GM12878 (cell line): ENCODE measurements around the gene TPRKB. TPM values are rescaled to one million over a fixed set of nuclear protein-coding genes. Genes with fewer than 3 reads are reported as not detected.

ENCODE experiments used
- ATAC-seq: fragments of 200-7000 bp; cut with Tn5 transposase; 3 replicates; pipeline ENCODE4 v1.9.1; 2020; ENCODE audit warnings: mild to moderate bottlenecking, moderate library complexity
- BruUV-seq: library from RNA; stranded (reverse); fragments of 400-500 nt; replicated peaks from 2 replicates; lab custom pipeline; 2021; lab: Mats Ljungman, UMichigan
- CTCF ChIA-PET: fragments of 300-600 bp; sonication (Branson Sonifier 250); formaldehyde crosslinking; extraction: SDS; loops from one replicate; lab custom pipeline; 2021; ENCODE audit warnings: inconsistent platforms; lab: Yijun Ruan, JAX
- POLR2A ChIA-PET: fragments of 350-600 bp; formaldehyde crosslinking; extraction: SDS; loops from one replicate; lab custom pipeline; 2021; ENCODE audit warnings: inconsistent platforms; lab: Charles Lee
- RAD21 ChIA-PET: fragments of 300-600 bp; sonication (Branson Sonifier 250); formaldehyde crosslinking; loops from one replicate; lab custom pipeline; 2023; ENCODE audit warnings: antibody characterized with exemption; ENCODE audit not compliant: unreplicated experiment; lab: Charles Lee
- SMC1A ChIA-PET: fragments of 300-600 bp; sonication (Branson Sonifier 250); formaldehyde crosslinking; loops from one replicate; lab custom pipeline; 2023; ENCODE audit not compliant: unreplicated experiment, uncharacterized antibody; lab: Charles Lee
- DNase-seq: peaks from one replicate; pipeline ENCODE4 v3.0.0-alpha.2; 2011; ENCODE audit warnings: low read depth, low spot score
- FAIRE-seq: peaks from 3 replicates; lab custom pipeline; 2011; peaks lifted over from hg19 to GRCh38; lab: Jason Lieb, UNC
- H2AFZ ChIP-seq: 2 replicates; pipeline ENCODE4 v1.6.0; 2011; ENCODE audit warnings: low read depth, low read length, control low read depth; ENCODE audit not compliant: control insufficient read depth
- H3K27ac ChIP-seq: 2 replicates; pipeline ENCODE4 v1.5.1; 2011; ENCODE audit warnings: control low read depth; ENCODE audit not compliant: control insufficient read depth, insufficient read depth
- H3K27me3 ChIP-seq, 2 experiments: replicated peaks in 1 of 2; 2 replicates each; pipeline versions ENCODE4 v1.6.0 to v1.6.1; 2011; ENCODE audit warnings: low read length in 1 of 2; ENCODE audit not compliant: control insufficient read depth in 2 of 2, insufficient read depth in 2 of 2
- H3K36me3 ChIP-seq, 2 experiments: 2 replicates each; pipeline ENCODE4 v1.5.1; 2011; ENCODE audit warnings: low read length in 1 of 2; ENCODE audit not compliant: control insufficient read depth in 2 of 2, insufficient read depth in 2 of 2
- H3K4me1 ChIP-seq: 2 replicates; pipeline ENCODE4 v1.6.1; 2011; ENCODE audit warnings: mild to moderate bottlenecking, low read length, moderate library complexity, mixed read lengths; ENCODE audit not compliant: control insufficient read depth, insufficient read depth
- H3K4me2 ChIP-seq: 2 replicates; pipeline ENCODE4 v1.6.0; 2011; ENCODE audit warnings: control low read depth; ENCODE audit not compliant: control insufficient read depth, insufficient read depth
- H3K4me3 ChIP-seq: fragments of 200-600 bp; sonication (generic); 2 replicates; pipeline ENCODE4 v1.5.1; 2016
- H3K79me2 ChIP-seq: 2 replicates; pipeline ENCODE4 v1.6.0; 2011; ENCODE audit warnings: low read length; ENCODE audit not compliant: control insufficient read depth, insufficient read depth
- H3K9ac ChIP-seq: 2 replicates; pipeline ENCODE4 v1.8.0; 2011; ENCODE audit warnings: low read length, control low read depth, mixed read lengths; ENCODE audit not compliant: control insufficient read depth, insufficient read depth
- H3K9me3 ChIP-seq: replicated peaks from 3 replicates; pipeline ENCODE4 v1.5.1; 2011; ENCODE audit warnings: mild to moderate bottlenecking, low read length; ENCODE audit not compliant: control insufficient read depth, insufficient read depth
- H4K20me1 ChIP-seq: 2 replicates; pipeline ENCODE4 v1.6.0; 2011; ENCODE audit not compliant: control insufficient read depth, insufficient read depth
- CBX3 ChIP-seq: fragments of 200-600 bp; sonication (generic); IDR thresholded peaks from 2 replicates; pipeline ENCODE4 v1.6.1; 2016; ENCODE audit warnings: low read depth, borderline replicate concordance
- EED ChIP-seq: sonication (generic); IDR thresholded peaks from 2 replicates; pipeline ENCODE4 v1.6.1; 2016; ENCODE audit warnings: antibody characterized with exemption, low read depth
- ESRRA ChIP-seq: IDR thresholded peaks from 2 replicates; pipeline ENCODE4 v1.6.1; 2012; ENCODE audit warnings: mild to moderate bottlenecking, low read length, improper control_type of control experiment
- MTA3 ChIP-seq: IDR thresholded peaks from 2 replicates; pipeline ENCODE4 v1.6.1; 2012; ENCODE audit warnings: low read length, inconsistent platforms, borderline replicate concordance
- NBN ChIP-seq: fragments of 450-650 bp; IDR thresholded peaks from 2 replicates; pipeline ENCODE4 v1.6.1; 2016
- PAX5 ChIP-seq: IDR thresholded peaks from 2 replicates; pipeline ENCODE4 v1.6.1; 2011; ENCODE audit warnings: low read depth, low read length, borderline replicate concordance
- PML ChIP-seq: IDR thresholded peaks from 2 replicates; pipeline ENCODE4 v1.6.1; 2012; ENCODE audit warnings: low read length, inconsistent platforms
- POLR2AphosphoS2 ChIP-seq: IDR thresholded peaks from 2 replicates; pipeline ENCODE4 v1.6.1; 2011; ENCODE audit warnings: low read depth, mild to moderate bottlenecking, low read length, improper control_type of control experiment, moderate library complexity
- ZBED1 ChIP-seq: IDR thresholded peaks from 2 replicates; pipeline ENCODE4 v1.6.1; 2016; ENCODE audit warnings: borderline replicate concordance
- ZNF207 ChIP-seq: fragments of 450-650 bp; IDR thresholded peaks from 2 replicates; pipeline ENCODE4 v1.6.1; 2014; ENCODE audit warnings: antibody characterized with exemption, mild to moderate bottlenecking, borderline replicate concordance
- ZNF622 ChIP-seq: fragments of 450-650 bp; IDR thresholded peaks from 2 replicates; pipeline ENCODE4 v1.6.1; 2017; ENCODE audit warnings: mild to moderate bottlenecking, inconsistent platforms
- WGBS: methylation state at CpG from one replicate; pipeline ENCODE4 v1.1.6; 2016; ENCODE audit warnings: low lambda C conversion rate; ENCODE audit not compliant: insufficient replicate concordance, insufficient coverage; ENCODE audit errors: missing lambda C conversion rate; 5-methylcytosine and 5-hydroxymethylcytosine counted together
- in situ Hi-C: fragments of 300-500 bp; cut with MboI; formaldehyde crosslinking; loops from 9 replicates; pipeline ENCODE4 v1.14.3; 2018; ENCODE audit warnings: mixed read lengths
- intact Hi-C: fragments of 100-400 bp; cut with micrococcal nuclease; formaldehyde crosslinking; loops from one replicate; pipeline ENCODE4 v1.14.2; 2022; ENCODE audit not compliant: unreplicated experiment
- polyA plus RNA-seq, 11 experiments: library from polyadenylated mRNA; depleted of rRNA in 4 of 11; unstranded in 6 of 11; stranded (reverse) in 5 of 11; fragments of >200 nt; fragmentation: Nextera tagmentation in 4 of 11; fragmentation: Illumina TruSeq in 1 of 11; extraction: Ambion mirVana in 4 of 11; extraction: Trizol in 1 of 11; gene quantifications; 1 replicate in 1 of 11; 2 replicates in 10 of 11; pipeline versions ENCODE4 v1.2.1 to v1.2.3, GENCODE V29; 2011 to 2016; ENCODE audit warnings: inconsistent platforms in 2 of 11, missing spikeins in 2 of 11, low read depth in 1 of 11
- total RNA-seq, 4 experiments: library from RNA; depleted of rRNA in 3 of 4; stranded (reverse); fragments of >200 nt in 3 of 4; fragmentation: Illumina TruSeq in 1 of 4; extraction: Trizol in 1 of 4; gene quantifications; 2 replicates each; pipeline versions ENCODE4 v1.2.1 to v1.2.3, GENCODE V29; 2013 to 2021
- TF ChIP-seq, protein P1 (sequence below): fragments of 450-650 bp; IDR thresholded peaks from 2 replicates; pipeline ENCODE4 v1.6.1; 2017; ENCODE audit warnings: low read depth, mild to moderate bottlenecking, moderate library complexity

The TPRKB gene
- total and polyA plus RNA-seq, 10 of the 15 experiments (the other 5 are each of a cell fraction or from before 2014, with no cell fraction given) = 28.1 to 129 (median 67.2) TPM

DNA sequence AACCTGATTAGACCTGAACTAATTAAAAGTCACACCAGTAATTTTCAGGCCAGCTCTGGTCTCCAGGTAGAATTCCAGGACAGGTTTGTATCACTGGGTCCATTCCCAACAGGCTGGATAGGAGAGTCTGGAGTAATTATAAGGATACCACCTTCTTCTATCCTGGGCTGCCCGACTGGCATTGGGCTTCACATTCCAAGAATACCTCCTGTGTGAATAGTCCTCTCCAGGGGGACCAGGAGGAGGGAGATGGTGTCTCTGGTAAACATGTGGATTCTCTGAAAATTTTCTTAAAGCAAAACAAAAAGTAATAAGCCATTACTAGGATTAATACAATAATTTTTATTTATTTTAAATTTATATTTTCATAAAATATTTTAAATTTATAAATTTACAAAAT is 25.4 kb upstream of the TPRKB start (continued):
- TF ChIP-seq EED (no peak), CBX3 (no peak), ZNF622 (no peak), PAX5 (no peak), ESRRA (no peak), ZBED1 (no peak), ZNF207 (no peak), NBN (no peak), PML (no peak), POLR2AphosphoS2 (no peak)
- TF ChIP-seq, protein P1, sequence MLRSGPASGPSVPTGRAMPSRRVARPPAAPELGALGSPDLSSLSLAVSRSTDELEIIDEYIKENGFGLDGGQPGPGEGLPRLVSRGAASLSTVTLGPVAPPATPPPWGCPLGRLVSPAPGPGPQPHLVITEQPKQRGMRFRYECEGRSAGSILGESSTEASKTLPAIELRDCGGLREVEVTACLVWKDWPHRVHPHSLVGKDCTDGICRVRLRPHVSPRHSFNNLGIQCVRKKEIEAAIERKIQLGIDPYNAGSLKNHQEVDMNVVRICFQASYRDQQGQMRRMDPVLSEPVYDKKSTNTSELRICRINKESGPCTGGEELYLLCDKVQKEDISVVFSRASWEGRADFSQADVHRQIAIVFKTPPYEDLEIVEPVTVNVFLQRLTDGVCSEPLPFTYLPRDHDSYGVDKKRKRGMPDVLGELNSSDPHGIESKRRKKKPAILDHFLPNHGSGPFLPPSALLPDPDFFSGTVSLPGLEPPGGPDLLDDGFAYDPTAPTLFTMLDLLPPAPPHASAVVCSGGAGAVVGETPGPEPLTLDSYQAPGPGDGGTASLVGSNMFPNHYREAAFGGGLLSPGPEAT = no peak

DNA sequence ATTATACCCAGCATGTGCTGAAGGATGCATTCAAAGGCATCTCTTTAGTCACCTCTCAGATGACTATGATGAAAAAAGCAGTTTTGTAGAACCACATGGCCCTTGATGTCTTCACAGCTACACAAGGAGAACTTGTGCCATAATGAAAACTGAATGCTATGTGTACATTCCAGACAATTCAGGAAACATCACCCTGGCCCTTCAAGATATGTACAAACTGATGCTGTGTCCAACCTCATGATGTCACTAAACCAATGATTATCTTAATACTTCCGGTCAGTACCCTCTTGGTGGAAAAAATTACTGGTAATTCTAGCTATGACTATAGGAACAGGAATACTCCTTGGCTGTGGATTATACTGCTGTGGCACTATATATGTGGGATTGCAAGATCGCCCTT is 22.8 kb upstream of the TPRKB start:
- no peak for FAIRE-seq
- Histone ChIP-seq H3K4me1 (no peaks in the 10 kb centered on the region), H3K27me3 (no peaks in the 10 kb centered on the region), H3K4me3 (no peak overlapping the region), H3K79me2 (no peaks in the 10 kb centered on the region), H3K9me3 (no peaks in the 10 kb centered on the region), H3K4me2 (no peak overlapping the region), H3K27ac (no peak overlapping the region)
- no peak for DNase-seq
- ChIA-PET SMC1A (interaction anchor here (1.2 kb wide), 1 partner anchor 151 kb away, joined by 4 read pairs; no protein-coding TSS in a partner anchor), RAD21 (no interaction called here)
- WGBS = 84% methylated on average over 2 of the region's 2 CpGs
- TF ChIP-seq MTA3 = no peak
- TF ChIP-seq, all 136 proteins: peak for 0
- BruUV-seq = no TSS peak
- intact Hi-C loops (no loop called here), in situ Hi-C loops (no loop called here)
- ChIA-PET POLR2A (no interaction called here), CTCF (interaction anchor here (0.7 to 1.1 kb wide), 2 partner anchors 68 to 368 kb away, joined by 4 read pairs; no protein-coding TSS in a partner anchor)
- no peak for ATAC-seq
- H3K36me3 ChIP-seq = peaks cover 8 to 12% of the 10 kb centered on the region in 2 experiments
- H2AFZ ChIP-seq = no peak overlapping the region
- no peak overlapping the region for H3K9ac ChIP-seq
- no peaks in the 10 kb centered on the region for H4K20me1 ChIP-seq
